Testis (tissue), 2 donors: ENCODE data around the gene RIPOR2.

ENCODE experiments used
- POLR2A ChIP-seq: fragments of 450-650 bp; IDR thresholded peaks from one replicate; pipeline ENCODE4 v1.6.1; 2017; ENCODE audit warnings: antibody characterized with exemption, mild to moderate bottlenecking, moderate library complexity
- TF ChIP-seq, protein P1 (sequence below), 3 experiments: fragments of 450-650 bp in 2 of 3; fragments of 200-600 bp in 1 of 3; sonication (generic) in 1 of 3; IDR thresholded peaks; one replicate each; pipeline ENCODE4 v1.5.1; 2016 to 2019; ENCODE audit warnings: antibody characterized with exemption in 3 of 3, mild to moderate bottlenecking in 2 of 3, moderate library complexity in 1 of 3

DNA sequence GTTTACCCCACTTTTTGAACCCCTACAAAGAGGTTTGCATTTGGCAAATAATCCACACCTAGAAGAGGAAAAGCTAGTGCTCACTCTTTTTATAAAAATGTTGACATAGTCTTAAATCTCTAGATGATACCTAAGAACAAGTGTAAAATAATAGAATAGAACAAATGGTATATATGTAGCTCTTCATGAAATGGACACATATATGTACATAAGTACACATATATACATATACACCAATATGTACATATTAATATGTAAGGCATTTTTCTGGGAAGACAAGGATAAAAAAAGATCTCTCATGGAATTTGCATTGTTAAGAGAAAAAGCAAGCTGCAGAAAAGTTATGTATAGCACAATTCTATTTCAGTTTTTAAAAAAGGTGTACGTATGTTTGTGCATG, 27.6 kb upstream of the RIPOR2 start:
- TF ChIP-seq, protein P1, sequence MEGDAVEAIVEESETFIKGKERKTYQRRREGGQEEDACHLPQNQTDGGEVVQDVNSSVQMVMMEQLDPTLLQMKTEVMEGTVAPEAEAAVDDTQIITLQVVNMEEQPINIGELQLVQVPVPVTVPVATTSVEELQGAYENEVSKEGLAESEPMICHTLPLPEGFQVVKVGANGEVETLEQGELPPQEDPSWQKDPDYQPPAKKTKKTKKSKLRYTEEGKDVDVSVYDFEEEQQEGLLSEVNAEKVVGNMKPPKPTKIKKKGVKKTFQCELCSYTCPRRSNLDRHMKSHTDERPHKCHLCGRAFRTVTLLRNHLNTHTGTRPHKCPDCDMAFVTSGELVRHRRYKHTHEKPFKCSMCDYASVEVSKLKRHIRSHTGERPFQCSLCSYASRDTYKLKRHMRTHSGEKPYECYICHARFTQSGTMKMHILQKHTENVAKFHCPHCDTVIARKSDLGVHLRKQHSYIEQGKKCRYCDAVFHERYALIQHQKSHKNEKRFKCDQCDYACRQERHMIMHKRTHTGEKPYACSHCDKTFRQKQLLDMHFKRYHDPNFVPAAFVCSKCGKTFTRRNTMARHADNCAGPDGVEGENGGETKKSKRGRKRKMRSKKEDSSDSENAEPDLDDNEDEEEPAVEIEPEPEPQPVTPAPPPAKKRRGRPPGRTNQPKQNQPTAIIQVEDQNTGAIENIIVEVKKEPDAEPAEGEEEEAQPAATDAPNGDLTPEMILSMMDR (IDR thresholded peaks at IDR 0.05) = no peak
- TF ChIP-seq POLR2A = no peak
